Measurements from ENCODE around the gene ANXA2R. TPM values are rescaled to one million over a fixed set of nuclear protein-coding genes. Genes with fewer than 3 reads are reported as not detected.
A peak's percentile ranks its signal among the peaks of the same experiment; 100 is the strongest.

ANXA2R gene
- polyA plus RNA-seq, 1 donor from 2014 or later, result not detected

- Histone ChIP-seq H3K4me2 (ENCODE audit: low read length) (no peak overlapping the region), H2AFZ (ENCODE audit: low read depth, low read length) (no peak overlapping the region), H3K4me3 (ENCODE audit: low read length) (no peak overlapping the region), H3K9ac (ENCODE audit: low read length) (no peak overlapping the region), H4K20me1 (ENCODE audit: insufficient read depth) (peaks cover 6% of the 10 kb centered on the region), H3K79me2 (replicated peaks; ENCODE audit: insufficient read depth, low read length) (no peaks in the 10 kb centered on the region), H3K27ac (ENCODE audit: low read length) (no peak overlapping the region), H3K36me3 (ENCODE audit: insufficient read depth, low read length) (no peaks in the 10 kb centered on the region), H3K9me3 (ENCODE audit: low read length) (peaks cover 8% of the 10 kb centered on the region), H3K27me3 (ENCODE audit: insufficient read depth, low read depth, low read length) (peaks cover 81% of the 10 kb centered on the region), H3F3A (ENCODE audit: insufficient read depth, low read length, poor library complexity, severe bottlenecking) (peaks cover 7% of the 10 kb centered on the region), H3K9me2 (ENCODE audit: insufficient read depth, low read length) (no peaks in the 10 kb centered on the region)
- peak; percentile 13 for TF ChIP-seq POLR2AphosphoS5 (IDR thresholded peaks at IDR 0.05)
- no peak for TF ChIP-seq EP300 (conservative IDR thresholded peaks at IDR 0.05; ENCODE audit: poor library complexity, severe bottlenecking)
Observed at GRCh38 chr5:43044181-43044914, 4.2 kb upstream of the ANXA2R start.

GRCh38 chr5:43043400-43043756 lies 3.3 kb upstream of the ANXA2R start:
- H3K27me3 ChIP-seq (ENCODE audit: insufficient read depth, low read depth, low read length), result peaks cover 90% of the 10 kb centered on the region

More at GRCh38 chr5:43043400-43043756, 3.3 kb upstream of the ANXA2R start:
- H2AFZ ChIP-seq (ENCODE audit: low read depth, low read length), result no peak overlapping the region
- no peak overlapping the region for H3K4me2 ChIP-seq (ENCODE audit: low read length)
- no peak overlapping the region for H3K27ac ChIP-seq (ENCODE audit: low read length)
- no peak for TF ChIP-seq EP300 (conservative IDR thresholded peaks at IDR 0.05; ENCODE audit: poor library complexity, severe bottlenecking)
- no peak for TF ChIP-seq POLR2AphosphoS5 (IDR thresholded peaks at IDR 0.05)
- TF ChIP-seq TAF1 (IDR thresholded peaks at IDR 0.05; ENCODE audit: low read depth), result no peak
- TF ChIP-seq EZH2 (IDR thresholded peaks at IDR 0.05; ENCODE audit: borderline replicate concordance, insufficient read depth, low read length, poor library complexity, severe bottlenecking), result no peak
- TF ChIP-seq CTCF (IDR thresholded peaks at IDR 0.05; ENCODE audit: poor library complexity, severe bottlenecking), result no peak
- TF ChIP-seq MXI1 (conservative IDR thresholded peaks at IDR 0.05; ENCODE audit: poor library complexity, severe bottlenecking), result no peak
- no peak for TF ChIP-seq RAD21 (conservative IDR thresholded peaks at IDR 0.05)
- TF ChIP-seq SMC3 (conservative IDR thresholded peaks at IDR 0.05; ENCODE audit: poor library complexity), result no peak
- no peak for TF ChIP-seq REST (IDR thresholded peaks at IDR 0.05; ENCODE audit: borderline replicate concordance)
- H4K20me1 ChIP-seq (ENCODE audit: insufficient read depth), result peaks cover 6% of the 10 kb centered on the region
- H3K4me3 ChIP-seq (ENCODE audit: low read length), result peak overlapping the region; percentile 62
- no peaks in the 10 kb centered on the region for H3K79me2 ChIP-seq (replicated peaks; ENCODE audit: insufficient read depth, low read length)
- no peaks in the 10 kb centered on the region for H3K9me2 ChIP-seq (ENCODE audit: insufficient read depth, low read length)
- no peaks in the 10 kb centered on the region for H3K36me3 ChIP-seq (ENCODE audit: insufficient read depth, low read length)
- no peak overlapping the region for H3K9ac ChIP-seq (ENCODE audit: low read length)
- H3F3A ChIP-seq (ENCODE audit: insufficient read depth, low read length, poor library complexity, severe bottlenecking), result peaks cover 7% of the 10 kb centered on the region
- peaks cover 8% of the 10 kb centered on the region for H3K9me3 ChIP-seq (ENCODE audit: low read length)

All from neural cell (in vitro differentiated cells).